Adrenal gland (tissue), 12 donors: ENCODE measurements around the gene PPTC7. TPM values are rescaled to one million over a fixed set of nuclear protein-coding genes. Genes with fewer than 3 reads are reported as not detected.
A peak's percentile ranks its signal among the peaks of the same experiment; 100 is the strongest.
"Not testable (repeated sequence)": the region's sequence is repeated elsewhere in the genome, so short reads cannot be mapped to it uniquely, and the experiment has no call there.

ENCODE experiments used
- DNase-seq, 7 donors: peaks; one replicate each; pipeline ENCODE4 v3.0.0-alpha.2; 2019 to 2020
- H3K27ac ChIP-seq, 5 donors: fragments of 200-600 bp; sonication (generic) in 4 of 5; 1 replicate in 3 of 5; 2 replicates in 2 of 5; pipeline versions ENCODE4 v1.5.1 to v1.8.0; 2016 to 2020; ENCODE audit warnings: mild to moderate bottlenecking in 1 of 5
- H3K27me3 ChIP-seq: fragments of 200-600 bp; 2 replicates; pipeline ENCODE4 v1.8.0; 2021
- H3K36me3 ChIP-seq, 2 donors: fragments of 200-600 bp; replicated peaks in 1 of 2; 1 replicate in 1 of 2; 2 replicates in 1 of 2; pipeline versions ENCODE4 v1.5.1 to v1.8.0; 2018 to 2022
- H3K4me1 ChIP-seq, 2 donors: fragments of 200-600 bp; replicated peaks in 1 of 2; 1 replicate in 1 of 2; 2 replicates in 1 of 2; pipeline versions ENCODE4 v1.5.1 to v1.8.0; 2018 to 2021
- H3K4me3 ChIP-seq, 4 donors: fragments of 200-600 bp; sonication (generic) in 3 of 4; one replicate each; pipeline ENCODE4 v1.5.1; 2016 to 2018
- H3K9me3 ChIP-seq, 3 donors: fragments of 200-600 bp; sonication (generic) in 1 of 3; replicated peaks in 1 of 3; 1 replicate in 2 of 3; 2 replicates in 1 of 3; pipeline versions ENCODE4 v1.5.1 to v1.8.0; 2016 to 2021
- CTCF ChIP-seq, 6 experiments: fragments of 450-650 bp in 4 of 6; fragments of 200-600 bp in 2 of 6; sonication (generic) in 1 of 6; IDR thresholded peaks; 1 replicate in 5 of 6; 2 replicates in 1 of 6; pipeline versions ENCODE4 v1.5.1 to v1.8.0; 2016 to 2021; ENCODE audit warnings: antibody characterized with exemption in 6 of 6, mild to moderate bottlenecking in 2 of 6, moderate library complexity in 1 of 6
- POLR2A ChIP-seq, 2 donors: fragments of 450-650 bp; IDR thresholded peaks; one replicate each; pipeline ENCODE4 v1.6.1; 2017; ENCODE audit warnings: antibody characterized with exemption in 2 of 2, mild to moderate bottlenecking in 2 of 2, moderate library complexity in 1 of 2
- WGBS, 4 donors: extraction: QIAGEN DNeasy Blood & Tissue Kit in 2 of 4; methylation state at CpG; one replicate each; pipeline versions ENCODE4 v1.1.5 to v1.1.7; 2013 to 2017; 5-methylcytosine and 5-hydroxymethylcytosine counted together
- intact Hi-C, 2 donors: fragments of 100-400 bp; cut with DNase I; formaldehyde crosslinking; loops; one replicate each; pipeline versions ENCODE4 v1.14.1 to v1.15.0; 2022 to 2023
- polyA plus RNA-seq, 3 donors: library from polyadenylated mRNA; stranded (reverse); fragments of 200-250 nt in 2 of 3; fragments of 350-450 nt in 1 of 3; fragmentation: Illumina TruSeq in 1 of 3; extraction: RNeasy Lipid Tissue Mini Kit (QIAGEN cat#74804) in 1 of 3; gene quantifications; one replicate each; pipeline ENCODE4 v1.2.3, GENCODE V29; 2013 to 2014
- total RNA-seq, 9 donors: library from RNA; depleted of rRNA in 4 of 9; stranded (reverse); fragments of >200 nt in 4 of 9; fragments of 120-200 nt in 1 of 9; fragmentation: NEBNext Ultra II Directional in 1 of 9; extraction: Animal tissue kit (Norgen Biotek cat#: 25700) in 1 of 9; gene quantifications; one replicate each; pipeline versions ENCODE4 v1.1.0 to v1.2.4, GENCODE V29; 2013 to 2023
- donor health status: healthy with polysubstance abuse.
- donor health status: Bipolar disorder and iron deficiency.
- donor health status: DM: yes; HTN: yes; CAD: no.
- donor health status: DM: no; HTN: no; CAD: no.
- donor health status: DM: no; HTN: no; CAD: no.
- donor health status: DM: yes; HTN: yes; CAD: no.

The PPTC7 gene
- total and polyA plus RNA-seq, 12 donors: 7.1 to 43.4 (median 20.1) TPM

DNA sequence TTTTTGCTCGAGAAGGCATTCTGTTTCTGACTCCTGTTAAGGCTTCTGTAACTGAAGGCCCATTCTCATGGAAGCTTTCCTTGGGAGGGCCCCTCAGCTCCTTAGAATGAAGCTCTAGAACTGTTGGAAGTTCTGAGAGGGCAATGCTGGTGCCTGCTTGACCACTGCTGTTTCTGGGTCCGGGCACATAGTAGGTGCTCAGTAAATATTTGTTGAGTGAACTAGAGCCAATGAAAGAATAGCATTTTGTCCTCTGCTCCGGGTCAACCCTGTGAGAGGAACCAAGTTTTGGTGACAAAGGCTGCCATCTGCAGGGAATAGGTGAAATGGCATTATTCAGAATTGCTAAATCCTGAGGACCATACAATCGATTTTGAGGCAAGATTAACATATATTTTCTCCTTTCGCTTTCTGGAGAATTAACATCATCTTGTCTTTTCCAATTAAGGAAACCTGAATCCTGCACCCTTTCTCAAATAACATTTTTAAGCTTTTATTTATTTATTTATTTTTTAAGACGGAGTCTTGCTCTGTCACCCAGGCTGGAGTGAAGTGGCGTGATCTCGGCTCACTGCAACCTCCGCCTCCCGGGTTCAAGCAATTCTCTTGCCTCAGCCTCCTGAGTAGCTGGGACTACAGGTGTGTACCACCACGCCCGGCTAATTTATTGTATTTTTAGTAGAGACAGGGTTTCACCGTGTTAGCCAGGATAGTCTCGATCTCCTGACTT lies 19.1 kb upstream of the PPTC7 start:
- H3K4me1 ChIP-seq, H3K4me3 ChIP-seq, H3K27ac ChIP-seq, H3K36me3 ChIP-seq, H3K27me3 ChIP-seq, H3K9me3 ChIP-seq: not testable (repeated sequence)
- peak; percentile 28 to 71 (median 46) for DNase-seq
- 48 to 57% (median 50%) methylated on average over 14 of the region's 14 CpGs for WGBS, 4 donors
- intact Hi-C loops: loop anchor here (5.0 kb wide), 1 partner anchor 50 kb away; no protein-coding TSS in a partner anchor
- TF ChIP-seq CTCF (IDR thresholded peaks at IDR 0.05): peak; percentile 42 to 85 (median 78)

DNA sequence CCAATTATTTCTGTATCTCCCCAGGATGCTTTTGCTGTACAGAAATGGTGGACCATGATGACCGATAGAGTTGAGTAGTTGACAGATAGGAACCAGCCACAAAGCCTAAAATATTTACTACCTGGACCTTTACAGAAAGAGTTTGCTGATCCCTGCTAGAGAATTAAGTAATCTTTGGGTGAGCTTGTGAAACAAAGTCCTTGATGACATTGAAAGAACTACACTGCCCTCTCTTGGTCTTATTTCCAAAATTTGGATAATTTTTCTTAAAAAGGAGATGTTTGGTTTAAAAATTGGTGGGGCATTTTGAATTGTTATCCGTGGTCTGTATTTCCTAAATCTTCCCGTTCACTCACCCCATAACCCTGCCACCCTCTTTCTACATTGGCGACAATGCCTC lies 17.1 kb upstream of the PPTC7 start:
- WGBS, 4 donors: 13 to 20% (median 19%) methylated on average over 4 of the region's 4 CpGs
- Histone ChIP-seq H3K36me3 (no peaks in the 10 kb centered on the region), H3K9me3 (no peaks in the 10 kb centered on the region), H3K27me3 (no peaks in the 10 kb centered on the region), H3K27ac (no peak overlapping the region), H3K4me1 (no peaks in the 10 kb centered on the region), H3K4me3 (no peak overlapping the region)
- DNase-seq: peak in 1 of 7 donors; percentile 7
- TF ChIP-seq POLR2A (IDR thresholded peaks at IDR 0.05): no peak
- peak; percentile 17 to 79 (median 64) for TF ChIP-seq CTCF (IDR thresholded peaks at IDR 0.05)
- intact Hi-C loops: loop anchor here (5.0 kb wide), 1 partner anchor 48 kb away; no protein-coding TSS in a partner anchor

DNA sequence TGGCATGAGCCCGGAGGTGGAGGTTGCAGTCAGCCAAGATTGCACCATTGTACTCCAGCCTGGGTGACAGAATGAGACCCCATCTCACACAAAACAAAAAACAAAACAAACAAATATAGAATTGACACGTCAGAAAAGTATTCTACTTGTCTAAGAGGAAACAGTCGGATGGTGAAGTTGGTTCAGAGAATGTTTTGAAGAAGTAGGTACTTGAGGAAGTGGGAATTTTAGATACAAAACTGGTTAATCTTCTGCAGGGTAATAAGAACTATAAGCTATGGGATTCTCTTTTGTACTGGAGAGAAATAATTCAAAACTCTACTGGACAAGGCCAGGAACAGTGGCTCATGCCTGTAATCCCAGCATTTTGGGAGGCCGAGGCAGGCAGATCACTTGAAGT lies 16.2 kb upstream of the PPTC7 start:
- intact Hi-C loops: loop anchor here in 1 of 2 donors (5.0 kb wide), 1 partner anchor 87 kb away; no protein-coding TSS in a partner anchor
- no peaks in the 10 kb centered on the region for H3K4me1 ChIP-seq
- H3K27me3 ChIP-seq: no peaks in the 10 kb centered on the region
- no peak overlapping the region for H3K27ac ChIP-seq
- DNase-seq: peak in 1 of 7 donors; percentile 3
- H3K4me3 ChIP-seq: no peak overlapping the region
- TF ChIP-seq POLR2A (IDR thresholded peaks at IDR 0.05): no peak
- no peak for TF ChIP-seq CTCF (IDR thresholded peaks at IDR 0.05)
- no peaks in the 10 kb centered on the region for H3K36me3 ChIP-seq
- 68 to 75% (median 71%) methylated on average over 4 of the region's 4 CpGs for WGBS, 4 donors
- H3K9me3 ChIP-seq: no peaks in the 10 kb centered on the region

- Histone ChIP-seq H3K36me3 (no peaks in the 10 kb centered on the region), H3K4me1 (no peaks in the 10 kb centered on the region), H3K9me3 (no peaks in the 10 kb centered on the region), H3K4me3 (no peak overlapping the region), H3K27me3 (no peaks in the 10 kb centered on the region), H3K27ac (no peak overlapping the region)
- DNase-seq: no peak
- 73 to 87% (median 82%) methylated on average over 1 of the region's 1 CpG for WGBS, 4 donors
- intact Hi-C loops: loop anchor here (2.0 to 5.0 kb wide), 2 partner anchors 81 to 86 kb away; no protein-coding TSS in a partner anchor
- no peak for TF ChIP-seq POLR2A (IDR thresholded peaks at IDR 0.05)
- no peak for TF ChIP-seq CTCF (IDR thresholded peaks at IDR 0.05)
Observed at GRCh38 chr12:110597885-110598284, 14.8 kb upstream of the PPTC7 start.

GRCh38 chr12:110592919-110593318 lies 9.8 kb upstream of the PPTC7 start:
- 89 to 97% (median 93%) methylated on average over 4 of the region's 4 CpGs for WGBS, 4 donors
- H3K27ac ChIP-seq, H3K27me3 ChIP-seq, H3K9me3 ChIP-seq, intact Hi-C loops, H3K36me3 ChIP-seq, DNase-seq, H3K4me3 ChIP-seq: not testable (repeated sequence)
- H3K4me1 ChIP-seq: peaks cover 21 to 22% of the 10 kb centered on the region in 2 donors
